Left forelimb (tissue), 1 donor: ENCODE results near the gene GLRX3.

Experiments
- DNase-seq: peaks from one replicate; pipeline ENCODE4 v3.0.0-alpha.2; 2018; ENCODE audit warnings: low spot score

GLRX3 gene

GRCh38 chr10:130137659-130138478, 1.7 kb downstream of the GLRX3 start:
- no peak for DNase-seq

- DNase-seq, result no peak
These were observed 2.3 kb downstream of the GLRX3 start for GRCh38 chr10:130138479-130138866.

- no peak for DNase-seq
These were observed 4.2 kb downstream of the GLRX3 start for GRCh38 chr10:130140425-130140824.

- no peak for DNase-seq
These were observed 4.8 kb downstream of the GLRX3 start for GRCh38 chr10:130141038-130141437.

GRCh38 chr10:130141460-130141859, 5.3 kb downstream of the GLRX3 start:
- no peak for DNase-seq

- DNase-seq, result no peak
These were observed 5.7 kb downstream of the GLRX3 start for GRCh38 chr10:130141878-130142277.

GRCh38 chr10:130146042-130146441, 9.9 kb downstream of the GLRX3 start:
- DNase-seq, result no peak

- no peak for DNase-seq
These were observed 23.1 kb downstream of the GLRX3 start for GRCh38 chr10:130159192-130159794.

GRCh38 chr10:130160775-130161174, 24.6 kb downstream of the GLRX3 start:
- DNase-seq, result no peak

GRCh38 chr10:130161331-130161730, 25.1 kb downstream of the GLRX3 start:
- no peak for DNase-seq

- no peak for DNase-seq
These were observed 31.0 kb downstream of the GLRX3 start for GRCh38 chr10:130167193-130167592.

- no peak for DNase-seq
These were observed 31.5 kb downstream of the GLRX3 start for GRCh38 chr10:130167707-130168106.

GRCh38 chr10:130169136-130169859, 33.1 kb downstream of the GLRX3 start:
- no peak for DNase-seq

GRCh38 chr10:130171196-130171595, 35.0 kb downstream of the GLRX3 start:
- no peak for DNase-seq

GRCh38 chr10:130174328-130174727, 38.1 kb downstream of the GLRX3 start:
- DNase-seq, result no peak

- DNase-seq, result no peak
These were observed 38.9 kb downstream of the GLRX3 start for GRCh38 chr10:130175074-130175473.

GRCh38 chr10:130177250-130177649, 41.1 kb downstream of the GLRX3 start:
- no peak for DNase-seq

- DNase-seq, result no peak
These were observed 43.4 kb downstream of the GLRX3 start for GRCh38 chr10:130179640-130180039.

- DNase-seq, result no peak
These were observed 44.2 kb downstream of the GLRX3 start for GRCh38 chr10:130180416-130180815.

- DNase-seq, result no peak
These were observed 45.7 kb downstream of the GLRX3 start for GRCh38 chr10:130181858-130182257.

- no peak for DNase-seq
These were observed 49.4 kb downstream of the GLRX3 start for GRCh38 chr10:130185591-130185990.

GRCh38 chr10:130188195-130189175, 52.3 kb downstream of the GLRX3 start:
- no peak for DNase-seq
